GM18507 (cell line): ENCODE results near the gene ASXL2.
"Not testable (repeated sequence)": the region's sequence is repeated elsewhere in the genome, so short reads cannot be mapped to it uniquely, and the experiment has no call there.

ENCODE experiments used
- DNase-seq: peaks from one replicate; pipeline ENCODE4 v3.0.0; 2011; ENCODE audit warnings: low read depth; ENCODE audit not compliant: insufficient read length; ENCODE audit errors: extremely low spot score
- FAIRE-seq: peaks from 2 replicates; lab custom pipeline; 2011; peaks lifted over from hg19 to GRCh38; lab: Jason Lieb, UNC

Gene ASXL2

DNA sequence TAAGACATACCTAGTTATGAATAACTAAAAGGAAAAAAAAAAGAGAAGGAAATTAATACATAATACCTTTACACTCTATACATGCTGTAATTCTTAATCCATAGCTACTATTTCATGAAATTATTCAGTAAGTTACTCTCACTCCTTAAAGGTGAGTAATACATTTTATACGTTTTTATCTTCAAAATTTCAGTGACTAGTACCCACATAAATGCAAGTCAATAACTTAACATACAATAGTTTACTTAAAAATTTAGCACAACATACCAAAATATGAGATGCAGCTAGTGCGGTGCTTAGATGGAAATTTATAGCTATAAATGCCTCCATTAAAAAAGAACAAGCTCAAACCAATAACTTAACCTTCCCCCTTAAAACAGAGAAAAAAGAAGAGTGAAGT is 168.9 kb downstream of the ASXL2 start:
- no peak for FAIRE-seq
- DNase-seq, result no peak

DNA sequence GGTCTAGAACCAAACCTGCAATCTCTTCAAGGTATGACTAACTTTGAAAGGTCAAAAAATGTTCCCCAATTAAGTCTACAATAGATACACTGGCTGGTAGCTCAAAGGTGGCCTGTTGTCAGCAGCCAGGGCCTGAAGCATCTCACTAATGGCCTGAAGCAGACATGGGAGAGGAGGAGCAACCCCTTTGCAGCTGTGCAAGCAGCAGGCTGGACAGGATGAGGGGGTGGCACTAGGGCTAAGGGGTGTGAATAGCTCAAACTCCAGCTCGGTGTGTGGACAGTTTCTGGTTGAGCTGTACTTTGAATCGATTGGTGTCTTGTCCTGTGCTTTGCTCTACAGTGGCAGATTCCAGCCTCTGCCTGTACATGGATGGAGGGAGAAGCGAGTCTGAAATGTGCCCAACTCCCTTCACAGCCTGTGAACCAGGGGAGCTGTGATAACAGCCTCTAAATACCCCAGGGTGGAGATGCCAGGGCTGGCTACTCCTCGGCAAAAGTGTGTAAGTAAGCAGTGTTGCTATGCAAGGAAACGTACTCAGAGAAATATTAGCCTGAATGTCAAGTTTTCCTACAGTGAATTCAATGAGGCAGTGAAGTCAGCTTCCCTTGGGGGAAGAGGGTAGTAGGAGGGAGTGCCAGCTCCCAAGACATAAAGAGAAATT is 170.2 kb downstream of the ASXL2 start:
- DNase-seq (no peak), FAIRE-seq (no peak)

DNA sequence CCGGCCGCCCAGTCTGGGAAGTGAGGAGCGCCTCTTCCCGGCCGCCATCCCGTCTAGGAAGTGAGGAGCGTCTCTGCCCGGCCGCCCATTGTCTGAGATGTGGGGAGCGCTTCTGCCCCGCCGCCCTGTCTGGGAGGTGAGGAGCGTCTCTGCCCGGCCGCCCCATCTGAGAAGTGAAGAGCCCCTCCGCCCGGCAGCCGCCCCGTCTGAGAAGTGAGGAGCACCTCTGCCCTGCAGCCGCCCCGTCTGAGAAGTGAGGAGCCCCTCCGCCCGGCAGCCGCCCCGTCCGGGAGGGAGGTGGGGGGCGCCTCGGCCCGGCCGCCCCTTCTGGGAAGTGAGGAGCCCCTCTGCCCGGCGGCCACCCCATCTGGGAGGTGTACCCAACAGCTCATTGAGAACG is 172.7 kb downstream of the ASXL2 start:
- FAIRE-seq, DNase-seq: not testable (repeated sequence)

DNA sequence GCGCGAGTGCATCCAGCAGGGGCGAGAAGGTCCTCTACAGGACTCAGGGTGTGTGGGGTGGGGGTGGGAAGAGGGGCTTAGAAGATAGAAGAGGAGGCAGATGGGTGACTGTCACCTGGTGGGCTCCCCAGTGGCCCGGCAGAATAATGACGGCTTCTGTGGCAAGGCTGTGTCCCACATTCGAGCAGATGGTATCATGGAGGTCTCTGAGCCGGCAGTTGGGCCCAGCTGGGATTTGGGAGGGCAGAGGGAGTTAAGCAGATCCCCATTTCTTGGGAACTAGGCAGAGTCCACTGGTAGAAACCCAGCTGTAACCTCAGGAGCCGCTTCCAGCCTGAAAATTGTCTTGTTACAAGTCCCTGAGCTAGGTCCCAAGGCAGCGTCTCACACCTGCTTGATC is 176.5 kb downstream of the ASXL2 start:
- no peak for FAIRE-seq
- no peak for DNase-seq

DNA sequence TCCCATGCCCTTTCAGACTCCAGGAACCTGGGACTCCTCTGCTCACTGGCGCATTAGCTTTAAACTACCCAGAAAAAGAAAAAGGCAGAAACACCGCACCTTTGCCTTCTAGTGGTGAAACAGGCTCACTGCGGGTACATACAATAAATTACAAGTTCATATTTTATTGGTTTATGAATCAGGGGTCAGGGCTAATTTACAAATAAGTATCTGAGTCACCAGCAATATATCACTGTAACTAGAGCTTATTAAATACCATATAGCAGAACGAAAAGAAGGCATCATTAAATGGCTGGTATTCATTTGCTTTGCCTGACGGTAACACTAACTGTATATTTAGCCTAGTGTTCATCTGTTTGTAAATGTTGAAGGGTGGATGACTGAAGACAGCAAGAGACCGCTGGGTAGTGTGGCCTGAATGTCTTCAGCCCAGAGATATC is 178.0 kb downstream of the ASXL2 start:
- DNase-seq, result no peak
- peak; percentile 62 for FAIRE-seq

DNA sequence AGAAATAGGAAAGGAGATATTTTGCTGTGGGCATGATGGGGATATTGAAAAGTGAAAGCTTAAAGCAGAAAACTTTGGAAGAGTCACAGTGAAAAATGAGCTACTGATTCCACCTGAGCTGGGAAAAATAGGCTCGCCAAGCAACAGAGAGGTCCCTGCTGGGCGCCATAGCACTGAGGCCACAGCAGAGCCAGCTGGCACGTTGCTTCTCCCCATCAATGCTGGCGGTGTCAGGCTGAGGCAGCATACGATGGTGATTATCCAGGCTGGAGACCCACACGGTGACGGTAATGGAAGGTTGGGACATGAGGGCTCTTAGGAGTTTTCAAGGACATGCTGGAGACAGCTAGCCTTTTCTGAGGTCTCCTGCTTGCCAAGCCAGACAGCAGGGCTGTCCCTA is 179.1 kb downstream of the ASXL2 start:
- DNase-seq (no peak), FAIRE-seq (no peak)

DNA sequence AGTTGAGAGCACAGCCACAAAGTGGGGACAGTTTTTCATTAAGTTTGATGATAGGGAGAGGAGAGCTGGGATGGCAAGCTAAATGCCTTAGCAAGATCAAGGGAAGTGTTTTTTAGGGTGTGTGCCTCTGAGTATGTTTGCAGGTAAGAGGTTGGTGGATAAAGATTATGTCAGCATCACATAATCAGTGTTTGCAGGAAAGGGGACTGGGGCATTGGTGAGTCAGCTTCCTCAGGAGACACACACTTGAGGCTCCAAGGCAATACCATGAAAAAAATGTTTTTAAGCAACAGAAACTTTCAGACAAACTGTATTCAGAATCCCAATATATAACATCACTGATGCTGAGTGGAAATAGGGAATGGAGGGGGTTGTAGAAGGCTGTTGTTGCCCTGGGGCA is 179.5 kb downstream of the ASXL2 start:
- no peak for DNase-seq

DNA sequence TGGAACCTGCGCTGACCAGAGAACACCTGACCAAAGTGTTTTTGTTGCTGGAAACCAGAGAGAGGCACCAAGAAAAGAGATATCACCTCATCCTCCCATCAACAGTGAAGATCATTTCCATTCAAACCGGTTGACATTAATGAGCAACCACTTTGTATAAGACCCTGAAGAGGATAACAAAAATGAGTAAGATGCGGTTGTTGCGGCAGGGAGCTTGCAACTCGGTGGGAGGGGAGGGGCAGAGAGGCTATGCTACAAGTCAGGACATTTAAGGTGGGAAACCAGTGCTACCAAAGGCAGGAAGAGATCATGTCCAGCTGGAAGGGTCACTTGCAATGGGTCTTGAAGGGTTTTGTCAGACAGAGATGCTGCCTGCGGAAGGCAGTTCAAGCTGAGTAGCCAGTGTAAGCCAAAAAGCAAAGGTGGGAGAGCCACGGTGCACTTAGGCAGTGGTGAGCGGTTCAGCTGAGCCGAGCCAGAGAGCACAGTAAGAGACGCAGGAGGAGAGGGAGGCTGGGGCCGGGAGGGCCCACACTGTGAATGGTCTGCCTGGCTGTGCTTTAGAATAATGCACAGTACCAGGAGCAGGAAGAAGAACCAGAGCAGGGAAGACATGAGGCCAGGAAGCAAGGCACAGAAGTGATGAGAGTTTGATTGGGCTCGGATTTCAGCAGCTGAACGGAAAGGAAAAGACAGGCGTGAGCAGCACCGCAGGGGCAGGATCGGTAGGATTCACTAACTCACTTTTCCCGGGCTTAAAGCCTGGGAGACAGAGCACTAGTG is 180.5 kb downstream of the ASXL2 start:
- FAIRE-seq (no peak), DNase-seq (no peak)

More for the DNA sequence above, 179.5 kb downstream of the ASXL2 start:
- FAIRE-seq, result no peak

DNA sequence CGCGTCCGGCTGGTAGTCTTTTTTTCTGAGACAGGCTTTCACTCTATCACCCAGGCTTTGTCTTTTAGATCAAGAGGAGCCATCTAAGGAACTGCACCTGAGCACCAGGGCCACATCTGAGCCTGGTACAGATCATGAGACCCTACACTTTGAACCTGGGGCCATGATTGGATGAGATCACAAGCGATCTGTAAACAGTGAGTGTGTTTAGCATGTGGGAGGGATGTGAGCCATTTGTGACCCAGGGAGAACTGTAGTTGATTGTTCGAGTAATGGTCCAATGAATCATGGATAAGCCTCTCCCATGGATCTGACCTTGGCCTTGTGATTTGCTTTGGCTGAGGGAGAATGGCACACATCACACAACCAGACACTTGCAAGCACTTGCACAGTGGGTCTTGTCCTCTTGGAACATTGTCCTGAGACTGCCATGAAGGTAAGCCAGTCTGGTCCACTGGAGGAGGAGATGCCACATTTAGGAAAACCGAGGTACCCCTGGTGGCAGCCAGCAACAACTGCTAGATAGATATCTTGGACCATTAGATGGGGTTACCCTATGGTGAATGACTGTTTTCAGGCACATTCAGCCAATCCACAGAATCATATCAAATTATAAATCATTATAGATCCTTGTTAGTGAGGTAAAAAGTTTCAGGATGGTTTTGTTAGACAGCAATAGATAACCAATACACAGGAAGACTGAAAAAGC is 185.4 kb downstream of the ASXL2 start:
- FAIRE-seq, result no peak
- no peak for DNase-seq

DNA sequence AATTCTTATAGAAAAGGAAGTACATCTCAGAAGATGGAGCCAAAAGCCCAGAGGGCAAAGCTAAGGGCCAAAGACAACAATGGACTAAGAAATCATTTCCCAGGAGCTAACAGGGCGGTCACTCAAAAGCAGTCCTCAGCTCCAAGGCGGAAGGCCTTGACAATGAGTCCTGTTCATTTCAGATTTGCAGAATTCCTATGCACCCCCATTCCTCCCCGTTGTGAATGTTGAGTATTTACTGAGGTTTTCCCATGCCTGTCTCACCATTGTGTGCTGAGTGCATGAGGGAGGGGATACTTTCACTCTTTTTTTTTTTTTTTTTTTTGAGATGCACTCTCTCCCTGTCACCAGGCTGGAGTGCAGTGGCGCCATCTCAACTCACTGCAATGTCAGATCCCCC is 186.1 kb downstream of the ASXL2 start:
- DNase-seq (no peak), FAIRE-seq (no peak)

DNA sequence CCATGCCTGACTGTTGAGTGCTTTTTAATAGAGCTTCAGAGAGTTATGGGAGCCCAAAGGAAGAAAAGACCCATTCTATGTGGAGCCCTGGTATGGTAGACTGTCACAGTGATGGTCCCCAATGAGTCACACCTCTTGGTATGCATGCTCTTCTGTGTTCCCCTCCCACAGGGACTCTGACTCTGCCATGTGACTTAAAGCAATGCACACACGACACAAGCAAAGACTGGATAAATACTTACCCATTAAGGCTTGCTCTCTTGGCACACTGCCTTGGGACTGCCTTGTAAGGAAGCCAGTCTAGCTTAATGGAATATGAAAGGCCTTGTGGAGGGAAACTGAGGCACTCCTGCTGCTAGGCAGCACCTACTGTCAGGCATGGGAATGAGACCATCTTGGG is 188.2 kb downstream of the ASXL2 start:
- DNase-seq (no peak), FAIRE-seq (no peak)

DNA sequence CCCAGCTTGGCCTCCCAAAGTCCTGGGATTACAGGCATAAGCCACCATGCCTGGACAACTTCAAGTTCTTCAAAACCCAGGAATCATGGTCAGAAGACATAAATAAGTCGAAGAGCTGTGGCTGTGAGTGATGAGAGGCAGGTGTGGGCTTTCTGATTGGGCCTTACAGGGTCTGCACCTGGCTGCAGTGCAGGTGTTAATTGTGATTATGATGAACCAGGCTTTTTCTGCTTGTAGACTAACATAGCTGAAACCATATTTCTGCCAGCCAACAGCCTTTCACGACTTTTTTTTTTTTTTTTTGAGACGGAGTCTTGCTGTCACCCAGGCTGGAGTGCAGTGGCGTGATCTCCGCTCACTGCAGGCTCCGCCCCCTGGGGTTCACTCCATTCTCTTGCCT is 190.1 kb downstream of the ASXL2 start:
- FAIRE-seq (no peak), DNase-seq (no peak)

DNA sequence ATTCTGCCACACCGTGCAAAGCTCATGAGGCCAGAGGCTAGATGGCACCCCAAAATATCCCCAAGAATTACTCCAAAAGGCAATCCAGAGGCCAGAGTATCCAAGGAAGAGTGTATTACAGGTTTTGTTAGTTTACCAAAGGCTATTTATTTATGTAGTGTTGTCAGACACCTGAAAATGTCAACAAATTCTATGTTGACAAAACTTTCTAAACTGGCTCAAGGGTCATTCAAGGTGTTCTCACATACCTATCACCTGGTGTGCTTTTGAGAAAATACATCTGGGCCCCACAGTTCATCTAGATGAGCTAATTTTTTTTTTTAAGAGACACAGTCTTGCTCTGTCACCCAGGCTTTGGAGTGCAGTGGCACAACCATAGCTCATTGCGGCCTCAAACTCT is 192.5 kb downstream of the ASXL2 start:
- DNase-seq (no peak), FAIRE-seq (no peak)

DNA sequence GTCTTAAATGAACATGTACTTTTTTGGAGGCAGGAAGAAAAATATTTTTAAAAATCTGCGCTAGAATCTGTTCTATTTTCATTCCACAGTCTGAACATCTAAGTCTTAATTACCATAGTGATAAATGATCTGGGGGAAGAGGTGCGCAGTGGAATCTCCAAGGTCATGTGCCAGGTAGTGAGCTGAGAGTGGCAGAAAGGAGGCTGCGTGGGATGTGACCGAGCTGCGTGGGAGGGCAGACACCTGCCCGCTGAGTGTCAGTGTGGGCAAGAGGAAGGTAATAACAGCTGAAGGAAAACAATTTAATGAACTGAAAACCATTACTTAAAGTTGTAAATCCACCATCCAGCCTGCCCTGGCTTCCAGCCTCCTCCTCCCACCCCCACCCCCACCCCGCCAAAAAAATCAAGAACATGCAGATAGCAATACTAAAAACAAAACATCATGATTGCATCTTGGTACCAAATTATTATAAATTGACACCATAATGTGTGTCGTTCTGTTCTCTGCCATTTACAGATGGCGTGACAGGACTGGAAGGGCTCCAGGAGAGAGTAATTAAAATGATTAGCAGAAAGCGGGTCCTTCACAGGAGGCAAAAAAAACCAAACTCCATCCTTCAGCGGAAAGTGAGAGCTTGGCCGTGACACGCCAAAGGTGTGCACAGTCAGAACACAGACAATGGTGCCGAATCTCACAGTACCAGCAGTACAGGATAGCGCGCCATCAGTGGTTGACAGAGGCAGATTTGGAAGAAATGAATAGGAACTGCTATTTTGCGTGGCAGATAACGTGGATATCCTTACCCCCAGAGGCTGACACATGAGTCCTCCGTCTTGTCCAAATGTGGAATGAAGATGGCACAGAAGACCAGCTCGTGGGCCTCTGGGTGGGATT is 193.5 kb downstream of the ASXL2 start:
- DNase-seq (no peak), FAIRE-seq (no peak)
